Gastroesophageal sphincter (tissue), 3 donors: ENCODE data around the gene TMTC2.

Source experiments
- CTCF ChIP-seq, 4 experiments: fragments of 200-600 bp in 2 of 4; fragments of 450-650 bp in 2 of 4; sonication (generic) in 1 of 4; IDR thresholded peaks; one replicate each; pipeline ENCODE4 v1.5.1; 2017 to 2019; ENCODE audit warnings: antibody characterized with exemption in 4 of 4, mild to moderate bottlenecking in 2 of 4, moderate library complexity in 2 of 4
- EP300 ChIP-seq: sonication (generic); formaldehyde crosslinking; IDR thresholded peaks from one replicate; pipeline ENCODE4 v1.6.1; 2017; ENCODE audit warnings: antibody characterized with exemption, mild to moderate bottlenecking
- POLR2A ChIP-seq, 2 donors: fragments of 450-650 bp; IDR thresholded peaks; one replicate each; pipeline ENCODE4 v1.6.1; 2017; ENCODE audit warnings: antibody characterized with exemption in 2 of 2, mild to moderate bottlenecking in 2 of 2, moderate library complexity in 1 of 2
- POLR2AphosphoS5 ChIP-seq: sonication (generic); formaldehyde crosslinking; IDR thresholded peaks from one replicate; pipeline ENCODE4 v1.6.1; 2017; ENCODE audit warnings: antibody characterized with exemption

- TF ChIP-seq CTCF (IDR thresholded peaks at IDR 0.05), result no peak
- no peak for TF ChIP-seq POLR2A (IDR thresholded peaks at IDR 0.05)
- no peak for TF ChIP-seq EP300
- no peak for TF ChIP-seq POLR2AphosphoS5
These were observed 3.9 kb upstream of the TMTC2 start for GRCh38 chr12:82682851-82683261.
